Measurements from ENCODE around the gene TSKS. TPM values are rescaled to one million over a fixed set of nuclear protein-coding genes. Genes with fewer than 3 reads are reported as not detected.

The TSKS gene
- total RNA-seq, 1 donor from 2014 or later, result not detected

GRCh38 chr19:49761625-49762311, 1.3 kb downstream of the TSKS start:
- Mint-ChIP-seq H3K27me3 (ENCODE audit: unreplicated experiment) (peaks cover 9% of the 10 kb centered on the region), H3K4me3 (ENCODE audit: unreplicated experiment) (no peak overlapping the region), H3K9me3 (ENCODE audit: unreplicated experiment) (peaks cover 9% of the 10 kb centered on the region), H3K27ac (ENCODE audit: unreplicated experiment) (no peak overlapping the region), H3K36me3 (ENCODE audit: unreplicated experiment) (peaks cover 5% of the 10 kb centered on the region), H3K4me1 (ENCODE audit: low read depth, unreplicated experiment) (peaks cover 2% of the 10 kb centered on the region)
- DNase-seq, result no peak
- no peak for TF ChIP-seq CTCF (IDR thresholded peaks at IDR 0.05; ENCODE audit: partially characterized antibody, unreplicated experiment)

GRCh38 chr19:49761249-49761624, 1.9 kb downstream of the TSKS start:
- peaks cover 2% of the 10 kb centered on the region for H3K4me1 Mint-ChIP-seq (ENCODE audit: low read depth, unreplicated experiment)
- H3K36me3 Mint-ChIP-seq (ENCODE audit: unreplicated experiment), result peaks cover 5% of the 10 kb centered on the region
- no peak overlapping the region for H3K4me3 Mint-ChIP-seq (ENCODE audit: unreplicated experiment)
- H3K27ac Mint-ChIP-seq (ENCODE audit: unreplicated experiment), result no peak overlapping the region
- TF ChIP-seq CTCF (IDR thresholded peaks at IDR 0.05; ENCODE audit: partially characterized antibody, unreplicated experiment), result no peak
- DNase-seq, result no peak
- H3K9me3 Mint-ChIP-seq (ENCODE audit: unreplicated experiment), result peaks cover 8% of the 10 kb centered on the region
- H3K27me3 Mint-ChIP-seq (ENCODE audit: unreplicated experiment), result peaks cover 7% of the 10 kb centered on the region

GRCh38 chr19:49758292-49758691, 4.8 kb downstream of the TSKS start:
- Mint-ChIP-seq H3K4me3 (ENCODE audit: unreplicated experiment) (no peak overlapping the region), H3K36me3 (ENCODE audit: unreplicated experiment) (peaks cover 5% of the 10 kb centered on the region), H3K4me1 (ENCODE audit: low read depth, unreplicated experiment) (no peaks in the 10 kb centered on the region), H3K27ac (ENCODE audit: unreplicated experiment) (no peak overlapping the region), H3K27me3 (ENCODE audit: unreplicated experiment) (peaks cover 7% of the 10 kb centered on the region), H3K9me3 (ENCODE audit: unreplicated experiment) (no peaks in the 10 kb centered on the region)
- no peak for TF ChIP-seq CTCF (IDR thresholded peaks at IDR 0.05; ENCODE audit: partially characterized antibody, unreplicated experiment)
- no peak for DNase-seq

GRCh38 chr19:49755956-49756355, 7.2 kb downstream of the TSKS start:
- Mint-ChIP-seq H3K4me3 (ENCODE audit: unreplicated experiment) (no peak overlapping the region), H3K36me3 (ENCODE audit: unreplicated experiment) (peaks cover 5% of the 10 kb centered on the region), H3K27me3 (ENCODE audit: unreplicated experiment) (peaks cover 3% of the 10 kb centered on the region)

More at GRCh38 chr19:49755956-49756355, 7.2 kb downstream of the TSKS start:
- no peak overlapping the region for H3K27ac Mint-ChIP-seq (ENCODE audit: unreplicated experiment)
- no peaks in the 10 kb centered on the region for H3K4me1 Mint-ChIP-seq (ENCODE audit: low read depth, unreplicated experiment)
- no peak for DNase-seq
- no peaks in the 10 kb centered on the region for H3K9me3 Mint-ChIP-seq (ENCODE audit: unreplicated experiment)
- TF ChIP-seq CTCF (IDR thresholded peaks at IDR 0.05; ENCODE audit: partially characterized antibody, unreplicated experiment), result no peak
